Left lobe of liver (tissue), 2 donors: ENCODE results near the gene RNF8. TPM values are rescaled to one million over a fixed set of nuclear protein-coding genes. Genes with fewer than 3 reads are reported as not detected.
"Not testable (repeated sequence)": the region's sequence is repeated elsewhere in the genome, so short reads cannot be mapped to it uniquely, and the experiment has no call there.

Source experiments
- ATAC-seq: fragments of 200-7000 bp; cut with Tn5 transposase; one replicate; pipeline ENCODE4 v1.9.1; 2020; ENCODE audit warnings: mild to moderate bottlenecking, moderate library complexity
- DNase-seq: peaks from one replicate; pipeline ENCODE4 v3.0.0-alpha.2; 2020; ENCODE audit warnings: low spot score
- total RNA-seq: library from RNA; stranded (reverse); gene quantifications from one replicate; pipeline ENCODE4 v1.2.1, GENCODE V29; 2021
- donor health status: DM: no; HTN: no; CAD: no; lungs with moderate emphysema.
- donor health status: DM: no; HTN: yes; CAD: no.

The RNF8 gene
- total RNA-seq, 1 donor from 2014 or later, result 4.9 TPM

DNA sequence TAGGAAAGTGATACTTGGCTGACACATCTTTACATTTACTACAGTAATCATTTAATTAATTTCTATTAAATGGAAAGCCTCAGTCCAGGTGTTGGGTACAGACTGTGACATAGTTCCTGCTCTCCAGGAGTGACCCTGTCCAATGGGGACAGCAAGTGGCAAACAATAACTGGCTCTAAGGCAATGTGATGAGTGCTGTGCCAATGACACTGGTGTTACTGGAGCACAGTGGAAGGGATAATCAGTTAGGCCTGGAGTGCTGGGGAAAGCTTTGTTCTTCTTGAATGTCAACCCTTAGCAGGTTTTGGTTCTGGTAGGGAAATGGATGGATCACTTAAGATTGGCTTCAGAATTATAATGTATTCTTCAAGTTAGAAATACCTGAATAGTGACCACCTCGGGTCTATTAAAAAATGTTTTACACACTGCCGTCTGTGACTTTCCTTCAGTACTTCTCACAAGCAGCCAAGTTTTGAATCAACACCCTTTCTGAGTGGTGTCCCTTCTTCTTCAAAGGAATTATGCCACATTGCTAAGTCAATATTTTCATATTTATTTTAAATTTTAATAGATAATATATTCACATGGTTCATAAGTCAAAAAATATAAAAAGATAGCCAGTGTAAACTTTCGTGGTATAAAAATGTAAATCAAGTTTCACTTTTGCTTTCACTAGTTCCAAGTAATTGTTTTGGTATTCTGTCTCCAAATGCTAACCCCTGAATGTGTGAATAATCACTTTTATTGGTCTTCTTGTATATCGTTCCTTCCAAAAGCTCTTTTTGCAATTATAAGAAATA is 88.8 kb downstream of the RNF8 start:
- DNase-seq (no peak), ATAC-seq (peak; percentile 95)

DNA sequence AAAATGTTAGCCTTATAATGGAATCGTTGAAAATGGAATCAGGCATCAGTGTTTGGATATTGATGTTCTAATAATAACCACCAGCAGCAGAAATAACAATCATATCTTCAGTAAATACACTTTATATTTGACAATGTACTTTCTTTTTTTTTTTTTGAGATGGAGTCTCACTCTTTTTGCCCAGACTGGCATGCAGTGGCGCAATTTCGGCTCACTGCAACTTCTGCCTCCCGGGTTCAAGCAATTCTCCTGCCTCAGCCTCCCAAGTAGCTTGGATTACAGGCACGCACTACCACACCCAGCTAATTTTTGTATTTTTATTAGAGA is 89.4 kb downstream of the RNF8 start:
- not testable (repeated sequence) for DNase-seq, ATAC-seq

Other genes with a start within 250 kb of the RNF8 start
- gene PIM1, start 183.8 kb upstream of the RNF8 start, total RNA-seq, result 5.7 TPM
- gene TBC1D22B, start 96.2 kb upstream of the RNF8 start, total RNA-seq, result 2.1 TPM
- not detected for gene TMEM217, start 95.8 kb upstream of the RNF8 start, total RNA-seq
- gene CMTR1, start 79.2 kb downstream of the RNF8 start, total RNA-seq, result 17.8 TPM
- gene CCDC167, start 145.9 kb downstream of the RNF8 start, total RNA-seq, result 25.1 TPM